K562 (cell line): ENCODE measurements around the gene OMA1. TPM values are rescaled to one million over a fixed set of nuclear protein-coding genes. Genes with fewer than 3 reads are reported as not detected.
"Not testable (repeated sequence)": the region's sequence is repeated elsewhere in the genome, so short reads cannot be mapped to it uniquely, and the experiment has no call there.

ENCODE experiments used
- ATAC-seq: fragments of 200-7000 bp; cut with Tn5 transposase; 3 replicates; pipeline ENCODE4 v1.9.1; 2020; ENCODE audit warnings: moderate library complexity
- BruUV-seq: library from RNA; stranded (reverse); fragments of 400-500 nt; replicated peaks from 2 replicates; lab custom pipeline; 2021; lab: Mats Ljungman, UMichigan
- CTCF ChIA-PET: fragments of 300-600 bp; formaldehyde crosslinking; extraction: SDS; loops from one replicate; lab custom pipeline; 2021; ENCODE audit warnings: low intra/inter-chr PET ratio; lab: Yijun Ruan, JAX
- POLR2A ChIA-PET: fragments of 300-600, 350-650 bp; sonication (Branson Sonifier 250); formaldehyde crosslinking; extraction: SDS; loops from one replicate; lab custom pipeline; 2021; ENCODE audit warnings: antibody characterized with exemption, inconsistent platforms; lab: Yijun Ruan, JAX
- DNase-seq, 4 experiments: peaks; one replicate each; pipeline versions ENCODE4 v3.0.0 to v3.0.0-alpha.2; 2011 to 2018; ENCODE audit warnings: low spot score in 3 of 4, mixed read lengths in 3 of 4; ENCODE audit errors: extremely low read depth in 1 of 4
- FAIRE-seq: peaks from 2 replicates; lab custom pipeline; 2011; peaks lifted over from hg19 to GRCh38; lab: Jason Lieb, UNC
- H2AFZ ChIP-seq: 2 replicates; pipeline ENCODE4 v1.6.0; 2011; ENCODE audit warnings: low read depth, low read length, control low read depth, inconsistent platforms
- H3K27ac ChIP-seq: fragments of 200-600 bp; 3 replicates; pipeline ENCODE4 v1.8.0; 2011; ENCODE audit warnings: low read depth, mild to moderate bottlenecking, control low read depth, inconsistent platforms, low read length, moderate library complexity, mixed read lengths; ENCODE audit errors: extremely low read depth
- H3K27me3 ChIP-seq, 2 experiments: fragments of 300-600 bp in 1 of 2; 2 replicates in 1 of 2; 3 replicates in 1 of 2; pipeline versions ENCODE4 v1.6.0 to v1.8.0; 2011; ENCODE audit warnings: inconsistent platforms in 2 of 2, low read length in 2 of 2, mild to moderate bottlenecking in 1 of 2, mixed read lengths in 1 of 2, moderate library complexity in 1 of 2; ENCODE audit not compliant: control insufficient read depth in 2 of 2, insufficient read depth in 2 of 2
- H3K36me3 ChIP-seq: fragments of 300-600 bp; 3 replicates; pipeline ENCODE4 v1.8.0; 2011; ENCODE audit warnings: mild to moderate bottlenecking, low read length, inconsistent platforms; ENCODE audit not compliant: control insufficient read depth, insufficient read depth
- H3K4me1 ChIP-seq, 2 experiments: fragments of 200-600 bp in 1 of 2; replicated peaks in 1 of 2; 2 replicates in 1 of 2; 3 replicates in 1 of 2; pipeline versions ENCODE4 v1.5.1 to v1.8.0; 2011; ENCODE audit warnings: inconsistent platforms in 2 of 2, low read length in 2 of 2, mild to moderate bottlenecking in 1 of 2, mixed read lengths in 1 of 2, moderate library complexity in 1 of 2; ENCODE audit not compliant: control insufficient read depth in 2 of 2, insufficient read depth in 2 of 2
- H3K4me2 ChIP-seq: 2 replicates; pipeline ENCODE4 v1.6.1; 2011; ENCODE audit warnings: low read length, control low read depth, inconsistent platforms, mixed read lengths; ENCODE audit not compliant: insufficient read depth
- H3K4me3 ChIP-seq: fragments of 200-600 bp; sonication (generic), shearing (Covaris generic); 2 replicates; pipeline ENCODE4 v1.5.1; 2016; ENCODE audit warnings: control low read depth, inconsistent platforms
- H3K79me2 ChIP-seq: fragments of 200-600 bp; 3 replicates; pipeline ENCODE4 v1.8.0; 2011; ENCODE audit warnings: low read length, inconsistent platforms; ENCODE audit not compliant: control insufficient read depth, insufficient read depth
- H3K9ac ChIP-seq, 2 experiments: 2 replicates each; pipeline versions ENCODE4 v1.6.0 to v1.6.1; 2011; ENCODE audit warnings: low read depth in 2 of 2, low read length in 2 of 2, control low read depth in 1 of 2, inconsistent platforms in 1 of 2, mild to moderate bottlenecking in 1 of 2, mixed read lengths in 1 of 2; ENCODE audit not compliant: insufficient read depth in 1 of 2
- H3K9me1 ChIP-seq: one replicate; pipeline ENCODE4 v1.6.0; 2011; ENCODE audit warnings: inconsistent platforms, mild to moderate bottlenecking, low read length, moderate library complexity; ENCODE audit not compliant: control insufficient read depth, insufficient read depth
- H3K9me3 ChIP-seq: replicated peaks from 2 replicates; pipeline ENCODE4 v1.5.1; 2011; ENCODE audit warnings: low read depth, low read length, inconsistent platforms; ENCODE audit not compliant: control insufficient read depth, insufficient read depth
- H4K20me1 ChIP-seq: replicated peaks from 2 replicates; pipeline ENCODE4 v1.6.1; 2011; ENCODE audit warnings: low read length, inconsistent platforms, mixed read lengths; ENCODE audit not compliant: control insufficient read depth, insufficient read depth
- SETDB1 ChIP-seq: IDR thresholded peaks from one replicate; pipeline ENCODE4 v1.6.1; 2012; ENCODE audit warnings: low read length, control low read depth, inconsistent platforms
- SMAD1 ChIP-seq: fragments of 150-350 bp; IDR thresholded peaks from 2 replicates; pipeline ENCODE4 v1.6.1; 2014; ENCODE audit warnings: low read length, low read depth; ENCODE audit not compliant: partially characterized antibody
- SREBF2 ChIP-seq: sonication (generic); formaldehyde crosslinking; IDR thresholded peaks from 2 replicates; pipeline ENCODE4 v1.4.0; 2020; ENCODE audit warnings: mild to moderate bottlenecking, missing genetic modification reagents
- THRAP3 ChIP-seq: fragments of 450-650 bp; IDR thresholded peaks from 2 replicates; pipeline ENCODE4 v1.6.1; 2016; ENCODE audit warnings: mild to moderate bottlenecking, inconsistent platforms, borderline replicate concordance
- WGBS: fragments of 100-300 bp; shearing (Covaris generic); methylation state at CpG from one replicate; pipeline ENCODE4 v1.1.6; 2016; ENCODE audit warnings: low coverage, mixed read lengths; ENCODE audit not compliant: insufficient coverage; ENCODE audit errors: missing lambda C conversion rate; 5-methylcytosine and 5-hydroxymethylcytosine counted together
- in situ Hi-C: fragments of 300-500 bp; cut with MboI; formaldehyde crosslinking; loops from 4 replicates; pipeline ENCODE4 v1.15.0; 2018; ENCODE audit warnings: inconsistent platforms, mixed read lengths
- intact Hi-C: fragments of 100-400 bp; cut with micrococcal nuclease; formaldehyde crosslinking; loops from 2 replicates; pipeline ENCODE4 v1.14.2; 2022
- polyA plus RNA-seq, 8 experiments: library from polyadenylated mRNA; depleted of rRNA in 4 of 8; stranded (reverse) in 5 of 8; unstranded in 3 of 8; fragments of >200 nt; fragmentation: Nextera tagmentation in 2 of 8; fragmentation: Illumina TruSeq in 1 of 8; extraction: Ambion mirVana in 2 of 8; extraction: Trizol in 1 of 8; gene quantifications; 2 replicates each; pipeline versions ENCODE4 v1.2.1 to v1.2.3, GENCODE V29; 2011 to 2014; ENCODE audit warnings: inconsistent platforms in 1 of 8, missing spikeins in 1 of 8
- total RNA-seq, 7 experiments: library from RNA; depleted of rRNA in 6 of 7; stranded (reverse); fragments of >200 nt in 6 of 7; fragmentation: Illumina TruSeq in 2 of 7; extraction: Trizol in 2 of 7; gene quantifications; 2 replicates each; pipeline versions ENCODE4 v1.2.1 to v1.2.3, GENCODE V29; 2011 to 2021; ENCODE audit warnings: low replicate concordance in 1 of 7

OMA1 gene
- total and polyA plus RNA-seq, 9 of the 15 experiments (the other 6 are each of a cell fraction or from before 2014, with no cell fraction given), result 16.6 to 51.5 (median 33.5) TPM

- H3K9me1 ChIP-seq, H3K27ac ChIP-seq, H3K4me2 ChIP-seq, FAIRE-seq, DNase-seq, H3K79me2 ChIP-seq, ATAC-seq, intact Hi-C loops, H3K4me3 ChIP-seq, in situ Hi-C loops, POLR2A ChIA-PET, H3K9me3 ChIP-seq, H3K9ac ChIP-seq, H2AFZ ChIP-seq, H4K20me1 ChIP-seq, H3K27me3 ChIP-seq, BruUV-seq, H3K4me1 ChIP-seq, H3K36me3 ChIP-seq, CTCF ChIA-PET: not testable (repeated sequence)
- WGBS, result 97% methylated on average over 16 of the region's 18 CpGs
Measured at GRCh38 chr1:58488914-58489313, 57.6 kb downstream of the OMA1 start.

GRCh38 chr1:58487002-58487401 is 59.5 kb downstream of the OMA1 start:
- no peak for ATAC-seq
- no peak overlapping the region for H3K4me2 ChIP-seq
- H3K4me1 ChIP-seq, result no peaks in the 10 kb centered on the region
- H3K9me1 ChIP-seq, result no peaks in the 10 kb centered on the region
- no peak for TF ChIP-seq SETDB1
- TF ChIP-seq THRAP3, result no peak
- no peak for TF ChIP-seq SMAD1
- no peak for TF ChIP-seq SREBF2 (CRISPR knock-in tag)
- intact Hi-C loops, result no loop called here
- no peak for DNase-seq
- H3K79me2 ChIP-seq, result no peaks in the 10 kb centered on the region
- H3K9ac ChIP-seq, result no peak overlapping the region
- no peak overlapping the region for H3K27ac ChIP-seq
- no peak for FAIRE-seq
- no peak overlapping the region for H3K4me3 ChIP-seq
- no peaks in the 10 kb centered on the region; the same call in 1 of the 2 replicates for H3K9me3 ChIP-seq
- H2AFZ ChIP-seq, result no peak overlapping the region
- CTCF ChIA-PET, result no interaction called here
- in situ Hi-C loops, result no loop called here
- POLR2A ChIA-PET, result no interaction called here
- WGBS, result 80% methylated on average over 5 of the region's 5 CpGs
- H3K27me3 ChIP-seq, result no peaks in the 10 kb centered on the region
- H4K20me1 ChIP-seq, result no peaks in the 10 kb centered on the region
- no peaks in the 10 kb centered on the region for H3K36me3 ChIP-seq
- no TSS peak for BruUV-seq
